C1 segment of cervical spinal cord (tissue), 14 donors: ENCODE results near the gene GPX7.

Source experiments
- DNase-seq, 14 donors: peaks; one replicate each; lab custom pipeline; 2025; lab: John Stamatoyannopoulos, UW

Gene GPX7

GRCh38 chr1:52588027-52588426 is 14.1 kb upstream of the GPX7 start:
- DNase-seq, result no peak

- DNase-seq, result no peak
These were observed 13.6 kb upstream of the GPX7 start for GRCh38 chr1:52588535-52588934.

GRCh38 chr1:52590266-52590665 is 11.9 kb upstream of the GPX7 start:
- DNase-seq, result no peak

GRCh38 chr1:52592637-52593323 is 9.4 kb upstream of the GPX7 start:
- DNase-seq, result no peak

GRCh38 chr1:52593495-52593894 is 8.7 kb upstream of the GPX7 start:
- no peak for DNase-seq

- no peak for DNase-seq
These were observed 7.1 kb upstream of the GPX7 start for GRCh38 chr1:52595061-52595460.

GRCh38 chr1:52597912-52598311 is 4.3 kb upstream of the GPX7 start:
- no peak for DNase-seq

- DNase-seq, result no peak
These were observed 3.4 kb upstream of the GPX7 start for GRCh38 chr1:52598729-52599128.

- DNase-seq, result no peak
These were observed 2.9 kb upstream of the GPX7 start for GRCh38 chr1:52599236-52599635.

GRCh38 chr1:52600533-52601179 is 1.5 kb upstream of the GPX7 start:
- no peak for DNase-seq

- DNase-seq, result no peak
These were observed 652 bp upstream of the GPX7 start for GRCh38 chr1:52601519-52601918.

GRCh38 chr1:52602856-52603600 is 857 bp downstream of the GPX7 start:
- DNase-seq, result peak in 4 of 14 donors; percentile 14 to 37 (median 20)

GRCh38 chr1:52603630-52604029 is 1.5 kb downstream of the GPX7 start:
- DNase-seq, result peak in 1 of 14 donors; percentile 42

- no peak for DNase-seq
These were observed 2.0 kb downstream of the GPX7 start for GRCh38 chr1:52604063-52604770.

- no peak for DNase-seq
These were observed 11.6 kb downstream of the GPX7 start for GRCh38 chr1:52613636-52614373.

GRCh38 chr1:52614671-52615070 is 12.5 kb downstream of the GPX7 start:
- no peak for DNase-seq

- DNase-seq, result no peak
These were observed 13.4 kb downstream of the GPX7 start for GRCh38 chr1:52615489-52616042.

GRCh38 chr1:52621950-52622349 is 19.8 kb downstream of the GPX7 start:
- no peak for DNase-seq

GRCh38 chr1:52623812-52624211 is 21.6 kb downstream of the GPX7 start:
- no peak for DNase-seq

GRCh38 chr1:52627028-52627427 is 24.9 kb downstream of the GPX7 start:
- no peak for DNase-seq
